EL (cell line): ENCODE data around the gene MYBPC2.

Experiments
- DNase-seq: peaks from one replicate; pipeline ENCODE4 v3.0.0-alpha.2; 2016

The MYBPC2 gene

DNA sequence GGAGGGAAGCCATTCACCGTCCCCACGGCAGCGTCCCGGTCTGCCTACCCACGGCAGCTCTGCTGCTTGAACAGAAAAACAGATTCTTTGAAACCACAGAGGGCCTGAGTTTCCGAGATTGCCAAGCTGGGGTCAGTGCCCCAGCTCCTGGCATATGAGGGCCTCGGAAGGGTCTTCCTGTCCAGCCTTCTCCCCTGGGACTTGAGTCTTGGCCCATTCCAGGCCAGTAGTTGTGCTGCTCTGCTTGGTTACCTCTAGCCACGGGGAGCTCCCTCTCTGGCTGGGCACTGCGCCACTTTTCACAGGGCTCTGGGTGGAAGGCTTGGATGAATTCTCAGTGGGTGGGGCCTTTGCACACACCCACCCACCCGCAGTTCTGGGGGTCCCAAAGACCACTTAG, 22.6 kb upstream of the MYBPC2 start:
- no peak for DNase-seq

DNA sequence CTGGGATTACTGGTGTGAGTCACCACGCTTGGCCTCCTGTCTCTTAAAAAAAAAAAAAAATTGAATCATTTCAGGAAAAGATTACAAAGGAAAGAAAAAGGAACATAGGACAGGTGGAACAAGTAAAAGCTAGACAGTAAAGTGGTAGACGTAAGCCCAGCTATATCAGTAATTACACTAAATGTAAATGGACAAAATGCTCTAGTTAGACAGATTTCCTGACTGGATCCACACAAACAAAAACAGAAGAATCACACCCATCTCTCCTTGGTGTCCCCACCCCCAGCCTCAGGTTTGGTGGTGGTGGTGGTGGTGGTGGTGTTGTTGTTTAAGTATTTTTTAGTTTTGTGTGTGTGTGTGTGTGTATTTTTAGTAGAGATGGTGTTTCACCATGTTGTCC, 20.3 kb upstream of the MYBPC2 start:
- no peak for DNase-seq

DNA sequence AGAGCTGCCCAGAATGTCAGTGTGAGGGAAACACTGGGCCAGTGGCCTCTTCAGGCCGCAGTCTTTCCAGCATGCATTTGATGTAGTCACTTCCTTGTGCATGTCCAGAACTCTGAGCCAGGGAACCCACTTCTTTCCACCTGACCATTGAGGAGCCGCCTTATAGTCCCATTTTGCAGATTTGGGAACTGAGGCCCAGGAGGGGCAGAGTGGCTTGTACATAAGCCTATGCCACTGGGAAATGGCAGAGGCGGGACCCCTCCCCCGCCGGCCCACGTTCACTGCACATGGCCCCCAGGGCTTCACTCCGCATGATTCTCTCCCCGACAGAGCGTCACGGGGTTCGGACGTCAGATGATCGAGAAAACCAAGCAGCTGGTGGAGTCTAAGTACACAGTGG, 19.6 kb upstream of the MYBPC2 start:
- DNase-seq: no peak

DNA sequence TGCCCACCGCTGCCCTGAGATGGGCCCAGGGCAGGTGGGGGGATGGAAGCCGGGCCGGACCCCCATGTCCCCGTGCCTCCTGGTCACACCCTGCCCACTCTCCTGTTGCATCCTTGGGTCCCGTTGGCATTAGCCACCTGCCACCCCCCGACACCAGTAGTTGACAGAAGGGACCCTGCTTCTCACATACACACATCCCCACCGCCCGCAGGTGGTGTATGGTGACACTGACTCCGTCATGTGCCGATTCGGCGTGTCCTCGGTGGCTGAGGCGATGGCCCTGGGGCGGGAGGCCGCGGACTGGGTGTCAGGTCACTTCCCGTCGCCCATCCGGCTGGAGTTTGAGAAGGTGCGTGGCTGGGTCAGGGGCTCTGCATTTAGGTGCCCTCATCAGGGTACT, 19.2 kb upstream of the MYBPC2 start:
- DNase-seq: no peak

DNA sequence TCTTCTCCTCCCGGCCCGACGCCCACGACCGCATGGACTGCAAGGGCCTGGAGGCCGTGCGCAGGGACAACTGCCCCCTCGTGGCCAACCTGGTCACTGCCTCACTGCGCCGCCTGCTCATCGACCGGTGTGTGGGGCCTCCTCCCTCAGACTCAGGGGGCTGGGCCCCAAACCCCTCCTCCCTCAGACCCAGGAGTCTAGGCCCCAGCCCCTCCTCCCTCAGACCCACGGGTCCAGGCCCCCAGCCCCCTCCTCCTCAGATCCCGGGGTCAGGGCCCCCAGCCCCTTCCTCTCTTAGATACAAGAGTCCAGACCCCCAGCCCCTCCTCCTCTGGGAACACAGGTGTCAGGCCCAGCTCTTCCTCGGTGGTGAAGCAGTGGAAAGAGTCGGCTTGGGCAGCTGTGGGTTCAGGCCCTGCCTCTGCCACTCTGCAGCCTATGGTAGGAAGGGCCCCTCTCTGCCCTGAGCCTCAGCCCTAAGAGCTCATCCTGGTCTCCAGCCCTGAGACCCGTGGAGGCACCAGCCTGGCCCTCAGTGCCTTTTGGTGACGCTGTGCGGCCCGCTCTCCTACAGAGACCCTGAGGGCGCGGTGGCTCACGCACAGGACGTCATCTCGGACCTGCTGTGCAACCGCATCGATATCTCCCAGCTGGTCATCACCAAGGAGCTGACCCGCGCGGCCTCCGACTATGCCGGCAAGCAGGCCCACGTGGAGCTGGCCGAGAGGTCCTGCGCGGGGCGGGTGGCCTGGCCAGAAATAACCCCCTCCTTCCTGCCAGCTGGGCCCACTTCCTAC, 17.6 kb upstream of the MYBPC2 start:
- no peak for DNase-seq

DNA sequence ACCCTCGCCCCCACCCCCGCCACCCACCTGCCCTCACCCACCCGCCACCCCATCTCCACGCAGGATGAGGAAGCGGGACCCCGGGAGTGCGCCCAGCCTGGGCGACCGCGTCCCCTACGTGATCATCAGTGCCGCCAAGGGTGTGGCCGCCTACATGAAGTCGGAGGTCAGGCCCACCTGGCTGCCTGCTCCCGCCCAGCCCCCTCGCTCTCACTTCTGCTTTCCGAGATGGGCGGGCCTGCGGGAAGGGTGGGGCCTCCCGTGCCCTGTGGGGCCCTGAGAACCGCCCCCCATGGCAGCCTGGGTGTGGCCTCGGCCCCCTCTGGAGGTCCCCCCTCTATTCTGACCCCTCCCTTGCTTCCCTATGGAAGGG, 17.0 kb upstream of the MYBPC2 start:
- DNase-seq: no peak

DNA sequence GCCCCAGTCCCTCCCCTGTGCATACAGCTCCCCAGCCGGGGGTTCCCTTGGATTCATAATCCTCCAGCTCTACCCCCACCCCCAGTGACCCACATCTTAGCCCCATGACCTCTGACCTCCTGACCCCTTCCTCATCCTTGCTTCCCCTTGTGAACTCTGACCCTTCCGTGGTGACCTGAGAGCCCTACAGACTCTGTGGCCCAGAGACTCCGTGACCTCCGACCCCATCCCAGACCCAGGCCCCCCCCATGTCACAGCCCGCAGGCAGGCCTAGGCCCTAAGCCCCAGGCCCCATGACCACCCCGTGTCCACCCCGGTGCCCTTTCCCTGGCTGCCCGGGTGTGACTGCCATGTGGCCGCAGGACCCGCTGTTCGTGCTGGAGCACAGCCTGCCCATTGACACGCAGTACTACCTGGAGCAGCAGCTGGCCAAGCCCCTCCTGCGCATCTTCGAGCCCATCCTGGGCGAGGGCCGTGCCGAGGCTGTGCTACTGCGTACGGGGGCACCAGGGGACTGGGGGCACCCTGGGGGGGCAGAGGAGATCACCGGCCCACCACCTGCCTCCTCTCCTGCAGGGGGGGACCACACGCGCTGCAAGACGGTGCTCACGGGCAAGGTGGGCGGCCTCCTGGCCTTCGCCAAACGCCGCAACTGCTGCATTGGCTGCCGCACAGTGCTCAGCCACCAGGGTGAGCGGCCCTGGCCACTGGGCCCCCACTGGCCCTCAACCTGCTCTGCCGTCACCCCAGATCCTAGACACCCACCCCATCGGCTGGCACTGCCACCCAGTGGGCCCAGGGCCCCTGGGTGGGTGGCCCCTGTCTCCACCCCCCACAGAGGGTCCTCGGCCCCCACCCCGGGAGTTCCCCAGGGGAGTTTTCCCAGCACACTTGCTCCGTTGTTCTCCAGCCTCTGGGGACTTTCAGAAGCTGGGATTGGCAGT, 16.4 kb upstream of the MYBPC2 start:
- DNase-seq: no peak

DNA sequence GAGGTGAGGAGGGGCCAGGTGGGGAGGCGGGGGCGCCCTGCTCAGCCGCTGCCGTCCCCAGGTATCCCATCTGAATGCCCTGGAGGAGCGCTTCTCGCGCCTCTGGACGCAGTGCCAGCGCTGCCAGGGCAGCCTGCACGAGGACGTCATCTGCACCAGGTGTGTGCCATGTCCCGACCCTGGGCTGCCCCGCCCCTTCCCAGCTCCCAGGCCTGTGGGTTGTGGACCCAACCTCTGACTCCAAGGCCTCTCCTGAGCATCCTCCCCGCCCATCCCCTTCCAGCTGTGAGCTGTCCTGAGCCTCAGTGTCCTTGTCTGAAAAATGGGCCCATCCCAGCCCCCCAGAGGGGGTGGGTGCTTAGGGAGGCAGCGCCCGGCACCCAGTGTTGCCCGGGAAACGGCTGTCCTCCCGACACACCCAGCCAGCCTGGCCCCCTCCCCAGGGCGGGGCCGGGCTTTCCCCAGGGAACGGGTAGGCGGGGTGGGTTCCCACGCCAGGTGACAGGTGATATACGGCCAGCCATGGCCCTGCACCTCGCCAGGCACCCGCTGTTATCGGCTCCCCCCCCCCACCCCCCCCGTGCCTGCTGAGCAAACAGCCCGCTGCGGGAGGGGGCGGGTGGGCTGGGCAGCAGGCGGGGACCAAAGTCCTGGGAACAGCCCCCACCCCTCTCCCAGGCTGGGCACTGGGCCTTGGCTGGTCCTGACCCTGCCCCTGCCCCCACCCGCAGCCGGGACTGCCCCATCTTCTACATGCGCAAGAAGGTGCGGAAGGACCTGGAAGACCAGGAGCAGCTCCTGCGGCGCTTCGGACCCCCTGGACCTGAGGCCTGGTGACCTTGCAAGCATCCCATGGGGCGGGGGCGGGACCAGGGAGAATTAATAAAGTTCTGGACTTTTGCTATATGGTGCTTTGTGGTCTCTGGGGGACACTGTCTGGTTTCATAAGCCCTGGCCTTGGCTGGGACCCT, 15.3 kb upstream of the MYBPC2 start:
- no peak for DNase-seq

DNA sequence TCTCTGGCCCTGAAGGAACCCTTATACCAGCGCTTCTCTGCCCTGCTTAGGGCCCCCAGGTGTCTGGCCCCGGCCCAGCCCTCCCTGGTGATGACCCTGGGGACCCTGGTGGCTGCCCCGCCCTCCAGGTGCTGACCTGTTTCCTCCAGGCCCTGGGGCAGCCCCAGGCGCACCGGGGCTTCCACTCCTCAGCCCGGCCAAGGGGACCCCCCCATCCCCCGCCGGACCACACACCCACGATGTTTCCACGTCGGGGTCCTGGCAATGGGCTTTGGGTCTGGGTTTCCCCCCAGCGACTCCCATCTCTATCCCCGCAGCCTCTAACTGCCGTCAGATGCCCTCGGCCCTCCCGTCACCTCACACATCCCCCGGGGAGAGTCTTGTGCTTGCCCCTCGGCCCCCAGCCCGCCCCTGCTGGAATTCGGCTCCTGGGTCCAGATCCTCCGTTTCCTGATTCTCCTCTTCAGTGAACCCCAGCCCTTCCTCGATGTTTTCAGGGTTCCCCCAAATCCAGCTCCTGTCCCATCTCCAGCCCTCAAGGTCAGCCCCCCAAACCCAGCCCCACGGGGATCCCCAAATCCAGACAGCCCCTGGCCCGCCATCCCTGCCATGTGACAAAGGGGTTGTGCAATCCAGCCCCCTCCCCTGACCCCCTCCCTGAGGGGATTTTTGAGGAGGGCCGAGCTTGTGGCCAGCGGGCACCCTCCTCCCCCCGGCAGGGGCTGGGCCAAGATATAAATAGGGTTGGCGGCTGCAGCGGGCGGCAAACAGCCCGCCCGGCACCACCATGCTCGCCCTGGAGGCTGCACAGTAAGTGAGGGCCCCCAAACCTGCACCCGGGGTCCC, 14.3 kb upstream of the MYBPC2 start, which contains the start of gene SPIB:
Gene SPIB (plus strand): TSS at position 763 of the 846 bp plus-strand sequence. CDS start 25 bp downstream, at position 788.
- DNase-seq: no peak

DNA sequence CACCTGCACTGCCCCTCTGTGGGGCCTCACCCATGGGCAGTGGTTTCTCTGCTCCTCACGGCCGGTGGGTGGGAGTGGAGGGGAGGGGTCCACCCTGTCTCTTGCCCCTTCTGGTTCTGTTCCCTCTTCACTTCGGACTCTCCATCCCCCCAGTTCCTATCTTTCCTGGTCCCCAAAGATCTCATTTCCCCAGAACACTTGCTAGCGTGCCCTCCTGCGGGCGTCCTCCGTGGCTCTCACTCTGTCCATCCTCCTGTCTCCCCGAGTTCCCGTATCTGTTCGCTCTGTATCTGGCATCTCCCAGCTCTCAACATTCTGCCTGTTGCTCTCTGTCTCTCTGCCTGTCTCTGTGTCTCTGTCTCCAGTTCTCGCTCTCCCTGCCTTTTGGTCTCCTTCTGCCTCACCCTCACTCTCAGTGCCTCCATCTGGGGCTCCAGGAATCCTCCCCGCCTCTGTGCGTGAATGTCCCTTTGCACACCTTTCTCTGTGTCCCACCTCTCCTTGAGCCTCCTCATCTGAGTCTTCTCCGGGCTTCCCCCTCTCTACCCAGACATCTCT, 13.6 kb upstream of the MYBPC2 start:
- no peak for DNase-seq

DNA sequence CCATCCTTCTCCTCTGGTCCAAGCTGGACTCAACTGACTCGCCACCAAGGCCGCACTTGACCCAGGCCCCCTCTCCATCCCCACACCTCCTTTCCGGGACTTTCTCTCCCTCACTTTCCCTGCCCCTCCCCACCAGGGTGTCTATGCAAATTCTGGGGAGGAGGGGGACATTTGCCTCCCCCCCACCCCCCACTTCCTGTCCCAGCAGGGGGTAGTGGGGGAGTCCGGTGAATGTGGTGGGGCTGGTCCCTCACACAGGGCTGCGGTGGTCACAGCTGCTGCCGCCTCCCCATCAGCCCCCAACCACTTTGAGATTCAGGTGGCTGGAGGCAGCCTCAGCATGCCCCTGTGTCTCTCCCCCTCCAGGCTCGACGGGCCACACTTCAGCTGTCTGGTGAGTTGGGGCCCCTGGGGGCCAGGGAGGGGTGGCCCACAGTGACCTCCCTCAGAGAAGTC, 13.1 kb upstream of the MYBPC2 start:
- DNase-seq: no peak

DNA sequence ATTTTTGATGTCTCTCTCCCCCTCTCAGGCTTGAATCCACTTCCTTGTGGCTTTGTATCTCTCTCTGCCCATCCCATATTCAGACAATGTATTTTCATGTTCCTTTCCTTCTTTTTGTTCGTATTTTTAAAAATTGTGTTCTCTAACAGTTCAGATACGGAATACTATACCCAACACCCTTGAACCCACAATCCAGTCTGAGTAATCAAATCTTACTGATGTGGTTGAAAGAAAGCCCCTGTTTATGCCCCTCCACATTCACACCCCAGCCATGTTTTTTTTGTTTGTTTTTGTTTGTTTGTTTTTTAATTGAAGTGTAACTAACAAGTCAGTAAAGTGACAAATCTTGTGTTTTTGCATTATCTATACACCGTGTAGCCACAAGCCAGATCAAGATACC, 12.6 kb upstream of the MYBPC2 start:
- no peak for DNase-seq

DNA sequence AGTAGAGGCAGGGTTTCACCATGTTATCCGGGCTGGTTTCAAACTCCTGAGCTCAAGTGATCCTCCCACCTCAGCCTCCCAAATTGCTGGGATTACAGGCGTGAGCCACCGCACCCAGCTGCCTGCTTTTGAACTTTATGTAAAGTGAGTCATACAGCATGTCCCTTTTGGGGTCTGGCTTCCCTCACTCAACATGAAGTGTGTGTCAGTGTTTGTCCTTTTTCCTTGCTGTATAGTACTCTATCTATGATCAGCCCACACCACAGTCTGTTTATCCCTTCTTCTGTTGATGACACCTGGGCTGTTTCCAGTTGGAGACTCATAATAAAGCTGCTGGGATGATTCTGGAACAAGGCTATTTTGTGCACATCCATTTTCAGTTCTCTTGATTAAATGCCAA, 11.9 kb upstream of the MYBPC2 start:
- DNase-seq: no peak

DNA sequence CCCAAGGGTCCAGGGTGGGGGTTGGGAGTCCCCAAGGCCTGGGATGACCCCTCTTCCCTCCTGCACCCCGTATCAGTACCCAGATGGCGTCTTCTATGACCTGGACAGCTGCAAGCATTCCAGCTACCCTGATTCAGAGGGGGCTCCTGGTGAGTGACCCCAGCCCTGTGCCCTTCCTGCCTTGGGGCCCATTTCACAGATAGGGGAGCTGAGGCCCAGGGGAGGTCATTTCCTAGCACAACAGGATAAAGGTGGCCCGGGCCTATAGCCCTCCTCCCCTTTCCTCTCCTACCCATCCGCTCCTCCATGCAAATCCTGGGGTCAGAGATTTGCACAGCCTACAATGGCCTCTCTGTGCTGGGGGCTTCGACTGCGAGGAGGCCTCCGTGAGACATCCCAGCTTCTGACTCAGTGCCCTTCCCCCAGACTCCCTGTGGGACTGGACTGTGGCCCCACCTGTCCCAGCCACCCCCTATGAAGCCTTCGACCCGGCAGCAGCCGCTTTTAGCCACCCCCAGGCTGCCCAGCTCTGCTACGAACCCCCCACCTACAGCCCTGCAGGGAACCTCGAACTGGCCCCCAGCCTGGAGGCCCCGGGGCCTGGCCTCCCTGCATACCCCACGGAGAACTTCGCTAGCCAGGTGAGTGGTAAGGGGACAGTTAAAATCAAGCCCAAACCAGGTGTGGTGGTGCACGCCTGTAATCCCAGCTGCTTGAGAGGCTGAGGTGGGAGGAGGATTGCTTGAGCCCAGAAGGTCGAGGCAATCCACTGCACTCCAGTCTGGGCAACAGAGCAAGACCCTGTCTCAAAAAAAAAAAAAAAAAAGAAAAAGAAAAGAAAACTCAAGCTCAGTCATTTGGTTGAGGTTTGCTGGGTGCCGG, 10.1 kb upstream of the MYBPC2 start:
- DNase-seq: no peak

DNA sequence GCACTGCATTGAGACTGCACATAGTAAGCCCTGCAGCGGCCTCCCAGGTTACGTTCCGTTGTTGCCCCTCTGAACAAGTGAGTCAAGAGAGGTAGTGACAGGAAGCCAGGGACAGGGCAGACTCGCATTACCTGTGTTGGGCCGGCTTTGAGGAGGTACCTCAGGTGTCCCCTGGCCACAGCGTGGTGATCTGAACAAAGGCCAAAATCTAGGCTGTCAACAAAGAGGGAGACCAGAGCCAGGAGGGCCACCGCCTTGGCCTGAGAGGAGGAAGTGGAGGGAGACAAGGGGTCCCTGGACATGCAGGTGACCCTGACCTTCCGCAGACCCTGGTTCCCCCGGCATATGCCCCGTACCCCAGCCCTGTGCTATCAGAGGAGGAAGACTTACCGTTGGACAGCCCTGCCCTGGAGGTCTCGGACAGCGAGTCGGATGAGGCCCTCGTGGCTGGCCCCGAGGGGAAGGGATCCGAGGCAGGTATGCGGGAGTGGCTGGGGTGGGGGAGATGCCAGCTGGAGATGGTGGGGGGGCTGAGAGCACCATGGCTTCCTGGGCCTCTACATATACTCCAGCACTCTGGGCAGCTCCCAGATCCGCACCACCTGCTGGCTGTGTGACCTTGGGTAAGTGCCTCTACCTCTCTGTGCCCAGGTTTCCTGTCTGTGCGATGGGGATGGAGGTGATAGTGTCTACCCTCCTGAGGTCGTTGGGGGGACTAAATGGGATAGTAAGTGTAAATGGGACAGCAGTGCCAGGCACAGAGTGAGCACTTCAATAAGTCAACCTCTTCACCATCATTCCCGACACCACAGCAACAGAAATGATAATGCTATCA, 9.2 kb upstream of the MYBPC2 start:
- no peak for DNase-seq

DNA sequence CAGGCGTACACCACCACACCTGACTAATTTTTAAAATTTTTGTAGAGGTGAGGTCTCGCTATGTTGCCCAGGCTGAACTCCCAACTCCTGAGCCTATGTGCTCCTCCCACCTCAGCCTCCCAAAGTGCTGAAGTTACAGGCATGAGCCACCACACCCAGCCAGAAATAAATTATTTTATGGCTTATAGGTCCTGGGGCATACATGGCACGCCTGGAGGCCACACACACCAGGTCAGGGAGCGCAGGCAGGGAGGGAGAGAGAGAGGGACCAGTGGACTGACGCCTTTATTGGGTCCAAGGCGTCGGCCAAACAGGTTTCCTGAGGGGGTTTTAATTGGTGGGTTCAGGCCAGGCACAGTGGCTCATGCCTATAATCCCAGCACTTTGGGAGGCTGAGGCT, 7.1 kb upstream of the MYBPC2 start:
- no peak for DNase-seq

DNA sequence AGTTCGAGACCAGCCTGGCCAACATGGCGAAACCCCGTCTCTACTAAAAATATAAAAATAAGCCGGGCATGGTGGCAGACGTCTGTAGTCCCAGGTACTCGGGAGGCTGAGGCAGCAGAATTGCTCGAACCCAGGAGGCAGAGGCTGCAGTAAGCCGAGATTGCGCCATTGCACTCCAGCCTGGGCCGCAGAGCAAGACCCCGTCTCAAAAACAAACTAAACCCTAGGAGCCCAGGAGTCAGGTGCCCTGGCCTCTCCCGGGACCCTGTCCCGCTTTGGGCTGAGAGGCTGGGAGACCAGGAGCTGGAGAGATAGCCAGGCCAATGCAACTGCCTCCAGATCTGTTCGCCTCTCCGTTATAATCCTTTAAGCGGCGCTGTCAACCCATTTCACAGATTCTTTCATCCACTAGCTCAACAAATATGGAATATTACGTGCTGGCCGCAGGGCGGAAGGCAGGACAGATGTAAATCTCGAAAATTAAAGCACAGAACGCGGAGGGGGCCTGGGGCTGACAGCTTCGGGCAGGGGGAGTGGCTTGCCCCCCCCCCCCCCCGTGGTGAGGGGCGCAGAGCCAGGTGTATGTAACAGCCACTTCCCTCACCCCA, 5.3 kb upstream of the MYBPC2 start:
- DNase-seq: no peak

DNA sequence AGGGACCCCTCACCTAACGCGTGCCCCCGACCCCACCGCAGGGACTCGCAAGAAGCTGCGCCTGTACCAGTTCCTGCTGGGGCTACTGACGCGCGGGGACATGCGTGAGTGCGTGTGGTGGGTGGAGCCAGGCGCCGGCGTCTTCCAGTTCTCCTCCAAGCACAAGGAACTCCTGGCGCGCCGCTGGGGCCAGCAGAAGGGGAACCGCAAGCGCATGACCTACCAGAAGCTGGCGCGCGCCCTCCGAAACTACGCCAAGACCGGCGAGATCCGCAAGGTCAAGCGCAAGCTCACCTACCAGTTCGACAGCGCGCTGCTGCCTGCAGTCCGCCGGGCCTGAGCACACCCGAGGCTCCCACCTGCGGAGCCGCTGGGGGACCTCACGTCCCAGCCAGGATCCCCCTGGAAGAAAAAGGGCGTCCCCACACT, 4.7 kb upstream of the MYBPC2 start:
- DNase-seq: peak; percentile 55
